CD4-positive, alpha-beta T cell treated with Interleukin-6 for 4 hours (primary cell): Measurements from ENCODE around the gene HIF3A.
"Not testable (repeated sequence)": the region's sequence is repeated elsewhere in the genome, so short reads cannot be mapped to it uniquely, and the experiment has no call there.

ENCODE experiments used
- DNase-seq: peaks from one replicate; pipeline ENCODE4 v3.0.0-alpha.2; 2020; ENCODE audit warnings: mixed read lengths

HIF3A gene

DNA sequence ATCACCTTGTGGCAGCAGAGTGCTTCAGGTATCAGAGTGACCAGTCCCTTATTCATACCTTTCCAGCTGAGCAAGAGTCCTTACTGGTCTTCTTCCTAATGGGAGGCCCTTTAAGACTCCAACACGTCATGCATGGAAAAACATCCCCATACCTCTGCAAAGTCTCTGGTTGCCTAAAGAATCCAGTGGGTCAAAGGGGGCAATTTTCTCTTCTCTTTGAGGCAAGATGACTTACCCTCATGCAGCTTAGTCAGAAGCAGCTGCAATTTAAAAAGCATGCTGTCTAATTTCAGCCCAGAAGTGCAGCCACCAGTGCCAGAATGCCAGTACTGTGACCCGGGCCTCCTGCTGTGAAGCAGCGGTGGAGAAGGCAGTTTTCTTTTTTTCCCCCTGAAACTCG, 68.7 kb downstream of the HIF3A start:
- DNase-seq, result no peak

DNA sequence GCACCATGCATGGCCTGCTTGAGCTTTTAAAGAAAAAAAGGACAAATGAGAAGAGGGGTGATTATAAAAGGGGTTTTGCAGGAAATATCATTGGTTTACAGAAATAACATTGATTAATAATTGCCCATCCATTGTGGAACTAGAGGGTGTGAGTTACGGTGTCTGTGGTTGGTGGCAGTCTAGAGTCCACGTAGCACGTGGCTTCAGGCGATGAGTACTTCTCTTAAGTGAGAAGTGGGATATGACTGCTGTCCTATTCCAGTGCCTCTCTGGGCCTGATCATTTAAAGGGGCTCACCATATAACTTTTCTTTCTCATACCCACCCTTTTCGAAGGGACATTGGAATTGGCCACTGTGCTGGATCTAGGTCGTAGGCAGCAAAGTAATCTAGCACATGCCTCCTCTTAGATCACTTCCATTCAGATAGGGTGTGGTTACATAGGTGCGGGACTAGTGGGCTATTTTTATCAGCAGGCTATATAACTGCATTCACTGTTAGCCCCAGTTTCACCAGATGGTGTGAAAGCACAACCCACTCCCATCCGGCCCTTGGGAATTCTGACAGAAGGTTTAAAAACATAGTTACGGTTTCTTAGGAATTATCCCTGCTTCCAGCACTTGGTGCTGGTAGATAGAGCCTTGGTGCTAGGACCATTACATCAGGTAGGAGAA, 69.9 kb downstream of the HIF3A start:
- no peak for DNase-seq

DNA sequence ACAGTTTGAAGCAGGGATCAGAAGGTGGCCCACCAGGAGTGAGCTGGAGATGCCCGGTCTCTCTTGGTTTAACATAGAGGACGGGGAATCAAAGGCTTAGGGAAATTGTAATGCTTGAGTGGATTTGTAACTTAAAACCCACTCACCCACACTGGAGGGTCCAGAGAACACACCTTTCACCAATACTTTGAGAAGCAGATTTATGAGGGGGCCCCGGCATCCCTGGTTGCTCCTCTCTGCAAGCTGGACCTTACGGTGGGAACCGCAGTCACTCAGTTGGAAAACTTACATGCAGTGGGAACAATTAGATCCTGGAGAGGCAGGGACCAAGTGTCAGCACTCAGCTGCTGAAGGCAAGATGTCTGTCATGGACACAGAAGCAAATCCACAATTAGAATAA, 70.6 kb downstream of the HIF3A start:
- no peak for DNase-seq

DNA sequence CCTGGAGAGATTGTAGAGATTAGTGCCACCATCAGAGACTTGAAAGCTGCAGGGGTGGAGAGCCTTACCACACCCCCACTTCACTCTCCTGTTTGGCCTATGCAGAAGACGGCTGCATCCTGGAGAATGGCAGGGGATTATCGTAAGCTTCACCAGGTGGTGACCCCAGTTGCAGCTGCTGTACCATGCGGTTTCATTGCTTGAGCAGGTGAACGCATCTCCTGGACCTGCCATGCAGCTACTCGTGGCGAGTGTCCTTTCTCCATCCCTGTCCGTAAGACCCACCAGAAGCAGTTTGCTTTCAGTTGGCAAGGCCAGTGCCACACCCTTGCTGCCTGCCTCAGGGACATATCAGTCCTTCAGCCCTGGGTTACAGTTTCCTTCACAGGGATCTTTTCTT, 71.3 kb downstream of the HIF3A start:
- no peak for DNase-seq

DNA sequence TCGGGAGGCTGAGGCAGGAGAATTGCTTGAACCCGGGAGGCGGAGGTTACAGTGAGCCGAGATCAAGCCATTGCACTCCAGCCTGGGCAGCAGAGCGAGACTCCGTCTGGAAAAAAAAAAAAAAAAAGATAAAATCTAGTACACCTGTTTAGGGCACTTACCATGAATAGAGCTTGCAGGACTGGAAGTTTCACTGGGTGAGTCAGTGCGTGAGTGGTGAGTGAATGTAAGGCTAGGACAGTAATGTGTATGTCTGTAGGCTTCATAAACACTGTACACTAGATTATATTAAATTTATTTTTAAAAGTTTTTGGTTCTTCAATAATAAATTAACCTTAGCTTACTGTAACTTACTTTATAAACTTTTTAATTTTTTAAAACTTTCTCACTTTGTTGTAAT, 73.0 kb downstream of the HIF3A start:
- DNase-seq, result no peak

DNA sequence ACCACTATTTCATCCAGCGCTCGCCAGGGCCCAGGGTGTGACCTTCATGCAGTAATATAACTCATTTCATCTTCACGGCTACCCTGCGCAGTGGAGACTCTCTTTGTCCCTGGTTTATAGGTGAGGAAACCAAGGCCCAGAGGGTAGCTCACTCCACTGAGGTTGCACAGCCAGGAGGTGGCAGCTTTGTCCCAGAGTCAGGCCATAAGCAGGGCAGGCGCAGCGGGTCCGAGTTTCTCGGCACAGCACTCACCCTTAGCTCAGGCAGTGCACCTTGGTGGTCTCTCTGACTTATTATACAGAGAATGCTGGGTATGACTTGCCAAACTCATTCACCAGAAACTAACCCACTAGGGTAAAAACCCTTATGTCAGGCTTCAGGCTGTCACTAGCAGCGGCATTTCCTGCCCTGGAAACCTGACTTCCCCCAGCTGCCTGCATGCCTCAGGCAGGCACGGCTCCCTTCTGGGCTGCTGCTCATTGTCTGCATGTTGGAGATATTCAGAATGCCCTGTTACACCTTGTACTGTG, 74.6 kb downstream of the HIF3A start:
- DNase-seq, result no peak

DNA sequence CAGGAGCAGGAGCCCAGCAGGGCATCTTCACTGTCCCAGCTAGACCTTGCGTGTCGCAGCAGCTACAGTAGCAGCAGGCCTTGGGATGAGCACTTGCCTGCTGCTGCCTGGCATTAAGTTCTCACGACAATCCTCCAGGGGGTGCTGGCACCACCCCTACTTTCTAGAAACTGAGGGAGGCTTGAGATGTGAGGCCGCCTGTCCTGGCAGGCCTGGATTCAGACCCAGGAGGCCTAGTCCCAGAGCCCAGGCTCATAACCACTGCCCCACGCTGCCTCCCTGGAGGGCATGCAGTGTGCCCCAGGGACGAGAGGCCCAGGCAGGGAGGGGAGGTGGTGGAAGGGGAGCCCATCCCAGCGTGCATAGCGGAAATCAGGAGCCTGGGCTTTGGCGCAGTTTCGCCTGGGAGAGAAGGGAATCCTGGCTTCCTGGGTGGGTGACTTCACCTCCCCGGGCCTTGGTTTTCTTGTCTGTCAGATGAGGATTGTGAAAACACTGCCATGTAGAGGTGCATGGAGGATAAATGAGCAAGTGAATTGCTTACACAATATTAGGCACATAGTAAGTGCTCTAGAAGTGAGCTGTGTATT, 76.2 kb downstream of the HIF3A start:
- no peak for DNase-seq

DNA sequence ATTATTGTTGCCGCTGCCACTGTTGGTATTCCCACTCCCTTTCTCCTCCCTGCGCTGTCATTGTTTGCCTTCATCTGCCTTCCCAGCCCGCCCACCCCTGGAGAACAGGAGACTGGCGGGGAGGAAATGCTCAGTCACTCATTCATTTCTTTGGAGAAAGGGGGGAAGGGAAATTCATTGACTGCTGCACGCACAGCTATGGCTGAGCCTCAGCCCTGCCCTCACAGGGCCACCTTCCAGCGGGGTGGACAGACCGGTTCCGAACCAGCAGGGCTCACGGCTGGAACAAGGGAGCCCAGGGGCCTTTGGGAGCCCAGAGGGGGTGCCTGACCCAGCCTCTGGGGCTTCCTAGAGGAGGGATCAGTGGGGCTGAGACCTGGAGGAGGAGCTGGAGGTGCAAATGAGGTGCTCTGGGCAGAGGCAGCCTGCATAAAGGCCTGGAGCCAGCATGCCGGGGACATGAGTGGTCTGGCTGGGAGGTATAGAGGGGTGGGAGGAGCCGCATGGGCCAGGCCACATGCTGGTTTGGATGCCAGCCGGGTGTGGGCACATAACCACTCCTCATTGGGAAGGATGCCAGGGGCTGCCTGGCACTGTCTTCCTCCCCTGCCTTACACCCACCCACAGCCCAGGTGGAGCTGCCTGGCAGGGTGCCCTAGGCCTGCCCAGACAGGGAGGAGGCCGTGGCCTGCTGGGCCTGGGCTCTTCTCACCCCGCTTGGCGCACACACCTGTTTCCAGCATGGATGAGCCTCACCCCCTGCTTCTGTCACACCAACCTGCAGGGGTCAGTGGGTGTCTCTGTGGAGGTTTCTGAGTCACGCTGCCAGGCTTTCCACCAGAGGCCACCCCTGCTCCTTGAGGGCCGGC, 76.9 kb downstream of the HIF3A start:
- DNase-seq, result no peak

DNA sequence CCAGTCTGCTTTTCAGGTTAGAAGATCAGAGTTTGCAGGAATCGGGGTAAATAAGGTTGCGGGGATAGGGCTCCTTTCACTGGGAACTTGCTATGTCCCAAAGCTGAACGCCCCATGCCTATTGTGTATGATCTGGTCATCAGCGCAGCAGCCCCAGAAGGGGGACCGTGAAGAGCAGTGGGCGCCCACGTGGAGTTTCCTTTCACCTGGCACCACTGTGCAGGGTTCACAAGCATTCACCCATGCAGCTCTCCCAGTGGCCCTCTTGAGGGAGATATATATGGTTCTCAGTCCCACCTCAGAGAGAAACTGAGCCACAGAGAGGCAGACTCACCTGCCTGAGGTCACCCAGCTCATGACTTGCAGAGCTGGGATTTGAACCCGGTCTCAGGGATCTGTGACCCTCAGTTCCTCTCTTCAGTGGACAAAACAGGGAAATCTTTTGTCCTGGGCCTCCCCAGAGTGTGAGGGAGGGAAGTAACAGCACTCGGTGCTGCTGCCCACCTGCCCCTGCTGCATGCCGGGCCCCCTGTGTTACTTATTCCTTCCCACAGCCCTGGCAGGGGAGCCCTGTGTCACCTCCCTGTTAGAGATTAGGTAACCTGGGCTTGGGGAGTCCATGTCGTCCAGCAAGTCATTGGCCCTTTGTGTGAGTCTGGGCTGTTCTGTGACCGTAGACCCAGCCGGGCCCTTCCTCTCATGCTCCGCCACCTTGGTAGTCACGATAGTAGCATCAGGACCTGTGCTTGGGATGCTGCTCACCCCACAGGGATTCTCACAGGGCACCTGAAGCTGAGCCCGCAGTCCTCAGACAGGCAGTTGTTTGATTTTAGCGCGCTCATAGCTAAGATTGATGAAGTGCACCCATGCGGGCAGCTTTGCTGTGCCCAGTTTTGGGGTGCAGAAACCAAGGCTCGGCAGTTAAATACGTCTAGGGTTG, 78.0 kb downstream of the HIF3A start:
- no peak for DNase-seq

DNA sequence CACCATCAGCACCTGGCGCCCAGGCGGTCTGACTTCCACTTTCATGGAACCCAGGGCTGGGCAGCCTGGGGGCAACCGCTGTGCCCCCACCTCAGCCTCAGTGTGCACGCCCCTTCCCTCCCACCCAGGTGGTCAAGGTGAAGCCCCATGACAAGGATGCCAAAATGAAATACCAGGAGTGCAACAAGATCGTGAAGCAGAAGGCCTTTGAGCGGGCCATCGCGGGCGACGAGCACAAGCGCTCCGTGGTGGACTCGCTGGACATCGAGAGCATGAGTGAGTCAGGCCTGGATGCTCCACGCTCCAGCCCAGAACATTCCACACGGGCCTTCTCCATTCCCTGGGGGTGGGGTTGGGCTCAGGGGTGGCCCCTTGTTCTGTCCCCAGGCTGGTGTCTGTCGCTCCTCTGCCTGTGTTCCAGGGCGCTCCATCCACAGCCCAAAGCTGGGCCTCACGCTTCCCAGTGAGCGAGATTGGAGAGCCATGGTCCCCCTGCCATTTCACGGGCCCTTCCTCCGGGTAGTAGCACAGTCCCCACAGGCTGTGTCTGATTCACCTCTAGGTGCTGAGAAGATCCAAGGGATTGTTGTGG, 78.7 kb downstream of the HIF3A start:
- DNase-seq, result not testable (repeated sequence)

DNA sequence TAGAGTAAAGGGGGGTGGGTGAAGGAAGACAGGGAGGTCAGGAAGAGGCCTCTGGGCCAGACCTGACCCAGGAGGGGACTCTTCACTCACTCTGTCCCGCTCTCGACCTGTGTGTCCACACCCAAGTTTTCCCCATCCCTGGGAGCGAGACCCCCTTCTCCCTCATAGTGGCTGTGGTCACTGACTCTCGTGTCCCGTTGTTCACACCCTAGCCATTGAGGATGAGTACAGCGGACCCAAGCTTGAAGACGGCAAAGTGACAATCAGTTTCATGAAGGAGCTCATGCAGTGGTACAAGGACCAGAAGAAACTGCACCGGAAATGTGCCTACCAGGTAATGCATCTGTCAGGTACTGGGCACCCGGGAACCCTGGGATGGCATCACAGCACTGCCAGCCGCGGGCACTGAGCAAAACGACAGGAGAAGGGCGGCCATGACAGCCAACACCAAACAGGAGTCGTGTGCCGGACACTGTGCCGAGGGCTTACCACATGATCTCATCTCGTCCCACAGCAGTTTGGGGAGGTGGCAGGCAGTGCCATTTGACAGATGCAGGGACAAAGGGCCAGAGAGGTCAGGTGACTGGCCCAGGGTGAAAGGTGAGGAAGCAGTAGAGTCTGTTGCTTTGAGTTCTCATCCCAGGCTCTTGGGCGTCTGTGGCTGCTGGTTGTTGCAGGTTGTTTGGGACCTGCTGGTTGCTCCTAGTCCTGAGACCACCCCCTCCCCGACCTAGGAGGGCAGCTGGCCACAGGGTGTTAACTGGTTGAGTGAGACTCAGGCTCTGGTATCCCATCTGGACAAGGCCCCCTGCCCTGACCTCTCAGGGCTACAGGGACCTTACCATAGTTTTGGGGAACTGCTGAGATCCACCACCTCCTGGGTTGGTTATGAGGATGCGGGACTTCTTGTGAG, 79.7 kb downstream of the HIF3A start:
- no peak for DNase-seq

DNA sequence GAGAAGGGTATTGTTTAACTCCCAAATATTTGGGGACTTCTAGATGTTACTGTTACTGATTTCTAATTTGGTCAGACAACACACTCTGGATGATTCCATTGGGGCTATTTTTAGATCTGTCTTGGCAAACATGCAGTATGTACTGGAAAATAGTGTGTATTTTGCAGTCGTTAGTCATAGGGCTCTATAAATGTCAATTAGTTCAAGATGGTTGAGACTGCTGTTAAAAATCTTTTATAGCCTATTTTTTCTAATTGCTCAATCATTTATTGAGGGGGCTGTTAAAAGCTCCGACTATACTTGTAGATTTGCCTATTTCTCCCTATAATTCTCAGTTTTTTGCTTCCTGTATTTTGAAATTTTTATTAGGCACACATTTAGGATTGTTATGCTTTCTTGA, 81.4 kb downstream of the HIF3A start:
- no peak for DNase-seq

DNA sequence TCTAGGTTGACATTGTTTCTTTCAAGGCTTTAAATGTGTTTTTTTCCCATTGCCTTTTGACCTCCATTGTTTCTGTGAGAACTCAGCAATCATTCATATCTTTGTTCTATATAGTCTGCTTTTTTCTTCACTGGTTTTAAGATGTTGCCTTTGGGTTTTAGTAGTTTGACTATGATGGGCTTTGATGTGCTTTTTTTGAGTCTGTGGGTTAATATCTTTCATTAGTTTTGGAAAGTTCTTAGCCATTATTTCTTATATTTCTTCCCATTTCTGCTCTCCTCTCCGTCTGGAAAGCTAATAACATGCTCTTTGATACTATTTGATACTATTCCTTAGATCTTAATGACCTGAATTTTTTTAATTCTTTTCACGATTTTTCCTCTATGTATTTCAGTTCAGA, 83.8 kb downstream of the HIF3A start:
- DNase-seq, result no peak

DNA sequence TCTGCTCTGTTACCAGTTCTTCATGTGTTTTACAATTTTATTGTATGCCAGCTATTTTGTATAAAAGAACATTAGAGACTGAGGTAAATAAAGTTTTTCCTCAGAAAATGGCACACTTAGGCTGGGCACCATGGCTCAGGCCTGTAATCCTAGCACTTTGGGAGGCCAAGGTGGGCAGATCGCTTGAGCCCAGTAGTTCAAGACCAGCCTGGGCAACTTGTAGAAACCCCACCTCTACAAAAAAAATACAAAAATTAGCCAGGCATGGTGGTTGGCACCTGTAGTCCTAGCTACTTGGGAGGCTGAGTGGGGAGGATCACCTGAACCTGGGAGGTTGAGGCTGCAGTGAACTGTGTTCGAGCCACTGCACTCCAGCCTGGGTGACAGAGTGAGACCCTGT, 84.5 kb downstream of the HIF3A start:
- no peak for DNase-seq

DNA sequence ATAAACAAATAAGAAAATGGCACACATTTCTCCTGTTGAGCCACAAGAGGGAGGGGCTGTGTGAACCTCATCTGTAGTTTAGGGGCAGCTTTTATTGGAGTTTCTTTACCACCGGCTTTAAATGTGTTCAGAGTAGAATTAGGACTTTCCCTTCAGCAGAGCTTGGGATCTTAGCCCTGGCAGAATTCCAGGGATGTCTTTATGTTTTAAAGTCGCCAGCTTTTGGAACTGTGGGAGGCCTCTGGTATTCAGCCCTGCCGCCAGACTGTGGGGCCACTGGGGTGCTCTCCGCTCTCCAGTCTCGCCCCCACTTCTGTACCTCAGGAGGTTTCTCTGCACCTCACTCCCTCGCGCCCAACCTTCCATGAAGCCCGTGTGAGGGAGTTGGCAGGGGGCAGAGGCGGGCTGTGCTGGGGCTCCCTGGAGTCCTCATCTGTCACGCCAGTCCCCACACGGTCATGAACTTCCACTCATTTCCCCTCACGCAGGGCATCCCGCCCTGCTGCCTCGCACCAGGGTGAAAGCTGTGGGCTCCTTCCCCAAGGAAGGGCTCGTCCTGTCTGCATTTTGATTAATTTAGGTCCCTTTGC, 85.0 kb downstream of the HIF3A start:
- no peak for DNase-seq

DNA sequence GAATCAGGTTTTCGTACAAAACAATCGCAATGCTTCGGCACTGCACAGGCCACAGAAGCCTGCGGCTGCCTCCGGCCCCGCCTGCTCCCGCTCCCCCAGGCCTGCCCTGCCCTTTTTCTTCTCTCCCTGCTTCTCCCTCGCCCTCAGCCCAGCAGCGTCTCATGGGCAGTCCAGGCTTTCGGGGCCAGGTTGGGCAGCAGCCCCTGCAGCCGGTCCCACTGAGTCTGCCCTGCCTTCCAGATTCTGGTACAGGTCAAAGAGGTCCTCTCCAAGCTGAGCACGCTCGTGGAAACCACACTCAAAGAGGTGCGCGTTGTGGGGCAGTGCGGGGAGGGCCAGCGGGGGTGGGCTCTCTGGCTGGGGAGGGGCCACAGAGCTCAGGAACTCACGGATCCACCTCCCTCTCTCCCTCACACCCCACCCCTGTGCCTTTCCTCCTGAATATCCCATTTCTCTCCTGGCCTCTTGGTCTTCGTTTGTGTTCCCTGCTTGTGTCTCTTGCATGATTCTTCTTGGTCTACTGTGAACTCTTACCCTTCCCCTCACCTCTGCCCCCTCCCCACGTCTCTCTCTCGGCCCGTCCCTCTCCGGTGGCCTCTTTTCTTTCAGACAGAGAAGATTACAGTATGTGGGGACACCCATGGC, 86.5 kb downstream of the HIF3A start:
- no peak for DNase-seq

DNA sequence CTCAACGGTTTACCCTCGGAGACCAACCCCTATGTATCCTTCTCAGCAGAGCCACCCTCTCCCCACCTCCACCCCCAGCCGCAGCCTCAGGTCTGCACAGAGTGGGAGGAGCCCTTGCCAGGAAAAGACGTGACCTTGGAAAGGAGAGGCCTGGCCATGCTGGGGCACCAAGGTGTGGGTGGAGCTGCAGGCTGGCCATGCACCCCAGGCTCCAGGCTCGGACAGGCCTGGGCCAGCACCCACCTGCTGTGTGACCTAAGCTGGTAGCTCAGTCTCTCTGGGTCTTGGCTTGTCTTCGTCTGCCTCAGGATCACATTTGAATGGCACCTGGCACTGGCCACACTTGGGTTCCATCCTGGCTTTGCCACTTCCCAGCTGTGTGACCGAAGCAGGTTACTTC, 87.0 kb downstream of the HIF3A start:
- DNase-seq, result no peak

DNA sequence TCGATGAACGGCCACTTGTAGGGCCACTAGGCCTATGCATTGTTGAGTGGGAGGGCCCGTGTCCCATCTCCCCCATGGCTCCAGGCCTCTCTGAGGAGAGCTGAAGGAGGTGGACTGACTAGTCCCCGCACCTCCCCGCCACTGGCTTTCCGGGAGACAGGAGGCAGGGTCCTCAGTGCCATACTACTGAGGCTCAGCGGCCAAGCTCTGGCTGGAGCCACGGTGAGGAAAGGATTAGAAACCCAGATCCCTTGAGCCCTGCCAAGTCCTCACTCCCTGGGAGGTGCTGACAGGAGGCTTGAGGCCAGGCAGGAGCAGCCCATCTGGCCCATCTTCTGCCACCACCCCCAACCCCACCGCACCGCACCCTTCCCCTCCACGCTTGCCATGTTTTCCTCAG, 87.6 kb downstream of the HIF3A start:
- no peak for DNase-seq

DNA sequence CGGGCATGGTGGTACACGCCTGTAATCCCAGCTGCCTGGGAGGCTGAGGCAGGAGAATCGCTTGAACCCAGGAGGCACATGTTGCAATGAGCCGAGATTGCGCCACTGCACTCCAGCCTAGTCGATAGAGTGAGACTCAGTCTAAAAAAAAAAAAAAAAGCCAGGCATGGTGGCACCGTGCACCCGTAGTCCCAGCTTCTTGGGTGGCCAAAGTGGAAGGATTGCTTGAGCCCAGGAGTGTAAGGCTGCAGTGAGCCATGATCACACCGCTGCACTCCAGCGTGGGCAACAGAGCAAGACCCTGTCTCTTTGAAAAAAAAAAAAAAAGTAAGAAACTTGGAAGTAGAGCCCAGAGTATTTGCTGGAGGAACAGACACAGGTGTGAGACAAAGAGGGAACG, 88.8 kb downstream of the HIF3A start:
- no peak for DNase-seq

DNA sequence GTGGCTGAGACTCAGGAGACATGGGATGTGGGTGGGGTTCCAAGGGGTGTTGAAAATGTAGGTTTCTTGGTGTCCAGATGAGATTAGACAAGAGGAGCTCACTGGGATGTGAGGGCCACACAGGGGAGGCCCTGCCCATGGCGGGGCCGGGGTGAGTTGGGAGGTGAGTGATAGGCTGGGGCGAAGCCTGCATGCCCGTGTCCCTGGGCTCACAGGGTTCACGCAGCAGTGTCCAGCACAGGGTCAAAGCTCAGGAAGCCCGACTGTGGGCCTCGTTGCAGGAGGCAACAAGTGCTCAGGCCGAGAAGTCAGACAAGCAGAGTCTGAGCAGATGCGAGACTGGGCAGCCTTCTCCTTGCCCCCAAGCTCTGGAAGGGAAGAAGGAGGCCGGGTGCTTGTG, 89.3 kb downstream of the HIF3A start:
- no peak for DNase-seq
